ENCODE results near the gene TSKS. TPM values are rescaled to one million over a fixed set of nuclear protein-coding genes. Genes with fewer than 3 reads are reported as not detected.
A peak's percentile ranks its signal among the peaks of the same experiment; 100 is the strongest.

Gene TSKS
- total RNA-seq, 1 experiment from 2014 or later = 0.76 TPM

DNA sequence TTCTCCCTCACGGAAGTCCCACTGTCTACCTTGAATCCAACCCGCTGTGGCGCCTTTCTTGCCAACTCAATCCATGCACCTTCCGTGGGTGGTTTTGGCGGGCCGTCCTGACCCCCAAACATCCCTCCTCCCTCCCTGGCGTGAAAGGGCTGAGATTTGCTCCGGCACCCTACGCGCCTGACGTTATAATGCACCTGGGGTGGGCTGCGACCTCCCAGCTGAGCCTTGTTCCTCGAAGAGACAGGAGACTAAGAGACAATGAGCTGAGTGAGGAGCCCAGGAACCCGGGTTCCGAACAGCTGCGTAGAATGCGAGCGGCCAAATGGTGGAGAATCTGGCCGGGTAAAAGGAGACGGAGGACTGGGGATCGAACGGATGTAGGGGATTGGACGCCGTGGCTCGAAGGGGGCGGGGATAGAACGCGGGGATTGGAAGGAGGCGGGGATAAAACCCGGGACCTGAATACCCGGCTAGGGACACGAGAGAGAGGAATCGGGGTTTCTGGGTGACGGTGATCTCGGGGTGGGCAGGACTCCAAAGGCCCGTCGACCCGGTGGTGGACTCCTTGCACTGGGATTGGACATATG is 72.4 kb downstream of the TSKS start, which contains the start of gene CPT1C:
Gene CPT1C, plus strand, starts transcription at position 461 of the 587 bp plus-strand sequence. CDS start 1,137 bp downstream, outside the sequence.
- H3K4me3 ChIP-seq (replicated peaks in 1 of 2; ENCODE audit: low read depth in 1 of 2, low read length in 2 of 2) = peak within 1 kb of the TSS; percentile 28 to 58
- H3K9me3 ChIP-seq (ENCODE audit: control insufficient read depth in 1 of 2, insufficient read depth in 1 of 2, low read depth in 1 of 2, low read length in 2 of 2) = no peaks in the 10 kb centered on the region
- H2AFZ ChIP-seq (ENCODE audit: low read depth, low read length, poor library complexity, severe bottlenecking) = no peak within 1 kb of the TSS
- H3K4me2 ChIP-seq (ENCODE audit: low read length) = peak within 1 kb of the TSS; percentile 80
- intact Hi-C loops (cut with micrococcal nuclease) = no loop called here
- H3K9ac ChIP-seq (ENCODE audit: low read length) = peak within 1 kb of the TSS; percentile 59
- peaks cover 0 to 26% of the 10 kb centered on the region in 2 experiments; a peak in 2 of 4 replicates for H3K4me1 ChIP-seq (ENCODE audit: control insufficient read depth in 1 of 2, insufficient read depth in 2 of 2, low read length in 2 of 2)
- ChIA-PET POLR2A (no interaction called here), RAD21 (ENCODE audit: low non-redundant PET in 1 of 2, low total read pairs in 2 of 2, uncharacterized antibody in 2 of 2, unreplicated experiment in 2 of 2) (no interaction called here), CTCF (interaction anchor here (1.2 kb wide), 1 partner anchor 10 kb away, joined by 3 read pairs; no protein-coding TSS in a partner anchor)
- DNase-seq (ENCODE audit: low read depth, low spot score) (no peak), ATAC-seq (peak; percentile 70)
- no peak for TF ChIP-seq RAD21 (IDR thresholded peaks at IDR 0.05; ENCODE audit: low read depth)
- TF ChIP-seq CEBPB (IDR thresholded peaks at IDR 0.05; ENCODE audit: low read depth) = no peak
- TF ChIP-seq TCF7L2 (IDR thresholded peaks at IDR 0.05; ENCODE audit: borderline replicate concordance, extremely low read depth, insufficient read depth, insufficient read length) = no peak
- peak; percentile 54 for TF ChIP-seq POLR2AphosphoS5 (IDR thresholded peaks at IDR 0.05; ENCODE audit: low read depth, low read length)
- no peaks in the 10 kb centered on the region for H3K27me3 ChIP-seq (ENCODE audit: insufficient read depth, low read length)
- peaks cover 4% of the 10 kb centered on the region; the same call in 1 of the 2 replicates for H3K79me2 ChIP-seq (ENCODE audit: insufficient read depth, low read length)
- H3K9me2 ChIP-seq (ENCODE audit: insufficient read depth) = no peaks in the 10 kb centered on the region
- peak within 1 kb of the TSS; percentile 36; the same call in 1 of the 2 replicates for H3K27ac ChIP-seq (ENCODE audit: low read depth, low read length)
- H4K20me1 ChIP-seq (ENCODE audit: insufficient read depth) = no peaks in the 10 kb centered on the region
- BruUV-seq (replicated peaks) = no TSS peak
- peaks cover 14 to 15% of the 10 kb centered on the region in 2 experiments; a peak in 3 of 4 replicates for H3K36me3 ChIP-seq (ENCODE audit: control insufficient read depth in 1 of 2, insufficient read depth in 2 of 2, low read length in 2 of 2)

- no peak for DNase-seq (ENCODE audit: low read depth, low spot score)
- RAD21 ChIA-PET (ENCODE audit: low non-redundant PET in 1 of 2, low total read pairs in 2 of 2, uncharacterized antibody in 2 of 2, unreplicated experiment in 2 of 2) = no interaction called here
- no peak overlapping the region for H2AFZ ChIP-seq (ENCODE audit: low read depth, low read length, poor library complexity, severe bottlenecking)
- peak; percentile 2 for ATAC-seq
- no peaks in the 10 kb centered on the region for H4K20me1 ChIP-seq (ENCODE audit: insufficient read depth)
- H3K4me2 ChIP-seq (ENCODE audit: low read length) = peak overlapping the region; percentile 80
- POLR2A ChIA-PET = no interaction called here
- H3K79me2 ChIP-seq (ENCODE audit: insufficient read depth, low read length) = peaks cover 9% of the 10 kb centered on the region; the same call in 1 of the 2 replicates
- H3K9me3 ChIP-seq (ENCODE audit: control insufficient read depth in 1 of 2, insufficient read depth in 1 of 2, low read depth in 1 of 2, low read length in 2 of 2) = no peaks in the 10 kb centered on the region
- H3K27ac ChIP-seq (ENCODE audit: low read depth, low read length) = peak overlapping the region; percentile 36; the same call in 1 of the 2 replicates
- peak overlapping the region; percentile 28 to 58 for H3K4me3 ChIP-seq (replicated peaks in 1 of 2; ENCODE audit: low read depth in 1 of 2, low read length in 2 of 2)
- no peaks in the 10 kb centered on the region for H3K9me2 ChIP-seq (ENCODE audit: insufficient read depth)
- no TSS peak for BruUV-seq (replicated peaks)
- H3K4me1 ChIP-seq (ENCODE audit: control insufficient read depth in 1 of 2, insufficient read depth in 2 of 2, low read length in 2 of 2) = peaks cover 0 to 26% of the 10 kb centered on the region in 2 experiments; a peak in 2 of 4 replicates
- intact Hi-C loops (cut with micrococcal nuclease) = no loop called here
- H3K36me3 ChIP-seq (ENCODE audit: control insufficient read depth in 1 of 2, insufficient read depth in 2 of 2, low read length in 2 of 2) = peaks cover 18 to 20% of the 10 kb centered on the region in 2 experiments
- CTCF ChIA-PET = interaction anchor here (1.2 kb wide), 1 partner anchor 9 kb away, joined by 3 read pairs; no protein-coding TSS in a partner anchor
- no peaks in the 10 kb centered on the region for H3K27me3 ChIP-seq (ENCODE audit: insufficient read depth, low read length)
- peak overlapping the region; percentile 59 for H3K9ac ChIP-seq (ENCODE audit: low read length)
- TF ChIP-seq POLR2AphosphoS5 (IDR thresholded peaks at IDR 0.05; ENCODE audit: low read depth, low read length) (no peak), YY1 (IDR thresholded peaks at IDR 0.05; ENCODE audit: extremely low read depth, insufficient replicate concordance, low read depth, low read length) (no peak), CBX3 (IDR thresholded peaks at IDR 0.05; ENCODE audit: low read depth) (no peak), SRF (IDR thresholded peaks at IDR 0.05; ENCODE audit: low read depth) (no peak), EGR1 (IDR thresholded peaks at IDR 0.05; ENCODE audit: low read depth) (no peak), ZBTB33 (IDR thresholded peaks at IDR 0.05; ENCODE audit: extremely low read depth, insufficient replicate concordance, low read length) (no peak), JUND (IDR thresholded peaks at IDR 0.05) (no peak), RAD21 (IDR thresholded peaks at IDR 0.05; ENCODE audit: low read depth) (no peak), EZH2 (IDR thresholded peaks at IDR 0.05) (no peak), ELF1 (IDR thresholded peaks at IDR 0.05; ENCODE audit: borderline replicate concordance, low read depth) (no peak), SP1 (IDR thresholded peaks at IDR 0.05; ENCODE audit: low read depth) (no peak)
- TF ChIP-seq, protein P1, sequence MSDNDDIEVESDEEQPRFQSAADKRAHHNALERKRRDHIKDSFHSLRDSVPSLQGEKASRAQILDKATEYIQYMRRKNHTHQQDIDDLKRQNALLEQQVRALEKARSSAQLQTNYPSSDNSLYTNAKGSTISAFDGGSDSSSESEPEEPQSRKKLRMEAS (IDR thresholded peaks at IDR 0.05) = no peak
- TF ChIP-seq, protein P2, sequence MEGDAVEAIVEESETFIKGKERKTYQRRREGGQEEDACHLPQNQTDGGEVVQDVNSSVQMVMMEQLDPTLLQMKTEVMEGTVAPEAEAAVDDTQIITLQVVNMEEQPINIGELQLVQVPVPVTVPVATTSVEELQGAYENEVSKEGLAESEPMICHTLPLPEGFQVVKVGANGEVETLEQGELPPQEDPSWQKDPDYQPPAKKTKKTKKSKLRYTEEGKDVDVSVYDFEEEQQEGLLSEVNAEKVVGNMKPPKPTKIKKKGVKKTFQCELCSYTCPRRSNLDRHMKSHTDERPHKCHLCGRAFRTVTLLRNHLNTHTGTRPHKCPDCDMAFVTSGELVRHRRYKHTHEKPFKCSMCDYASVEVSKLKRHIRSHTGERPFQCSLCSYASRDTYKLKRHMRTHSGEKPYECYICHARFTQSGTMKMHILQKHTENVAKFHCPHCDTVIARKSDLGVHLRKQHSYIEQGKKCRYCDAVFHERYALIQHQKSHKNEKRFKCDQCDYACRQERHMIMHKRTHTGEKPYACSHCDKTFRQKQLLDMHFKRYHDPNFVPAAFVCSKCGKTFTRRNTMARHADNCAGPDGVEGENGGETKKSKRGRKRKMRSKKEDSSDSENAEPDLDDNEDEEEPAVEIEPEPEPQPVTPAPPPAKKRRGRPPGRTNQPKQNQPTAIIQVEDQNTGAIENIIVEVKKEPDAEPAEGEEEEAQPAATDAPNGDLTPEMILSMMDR (IDR thresholded peaks at IDR 0.05 in 2 of 3, conservative IDR thresholded peaks at IDR 0.05 in 1 of 3; ENCODE audit: borderline replicate concordance in 1 of 3, insufficient read depth in 1 of 3, low read depth in 2 of 3, low read length in 2 of 3) = no peak
Observed at GRCh38 chr19:49690079-49690655, 72.9 kb downstream of the TSKS start.
